ENCODE results near the gene LAMTOR5. TPM values are rescaled to one million over a fixed set of nuclear protein-coding genes. Genes with fewer than 3 reads are reported as not detected.

Gene LAMTOR5
- total RNA-seq, 4 donors from 2014 or later, result 94.4 to 130 (median 116) TPM

- TF ChIP-seq CTCF (IDR thresholded peaks at IDR 0.05), result no peak
- DNase-seq (ENCODE audit: low spot score) (no peak), ATAC-seq (ENCODE audit: low FRiP score) (no peak)
Observed at GRCh38 chr1:110436635-110437034, 29.1 kb upstream of the LAMTOR5 start.

- no peak for ATAC-seq (ENCODE audit: low FRiP score)
- no peak for TF ChIP-seq CTCF (IDR thresholded peaks at IDR 0.05)
- no peak for DNase-seq (ENCODE audit: low spot score)
Observed at GRCh38 chr1:110434946-110435345, 27.5 kb upstream of the LAMTOR5 start.

- no peak for DNase-seq (ENCODE audit: low spot score)
- peak; percentile 87 for ATAC-seq (ENCODE audit: low FRiP score)
- TF ChIP-seq CTCF (IDR thresholded peaks at IDR 0.05), result no peak
Observed at GRCh38 chr1:110433803-110434202, 26.3 kb upstream of the LAMTOR5 start.

GRCh38 chr1:110433213-110433612 lies 25.7 kb upstream of the LAMTOR5 start:
- no peak for TF ChIP-seq CTCF (IDR thresholded peaks at IDR 0.05)
- no peak for ATAC-seq (ENCODE audit: low FRiP score)
- no peak for DNase-seq (ENCODE audit: low spot score)

- ATAC-seq (ENCODE audit: low FRiP score) (no peak), DNase-seq (ENCODE audit: low spot score) (no peak)
- no peak for TF ChIP-seq CTCF (IDR thresholded peaks at IDR 0.05)
Observed at GRCh38 chr1:110430901-110431300, 23.4 kb upstream of the LAMTOR5 start.

- DNase-seq (ENCODE audit: low spot score), result no peak
- no peak for ATAC-seq (ENCODE audit: low FRiP score)
- TF ChIP-seq CTCF (IDR thresholded peaks at IDR 0.05), result no peak
Observed at GRCh38 chr1:110430366-110430765, 22.9 kb upstream of the LAMTOR5 start.

GRCh38 chr1:110428946-110429345 lies 21.5 kb upstream of the LAMTOR5 start:
- DNase-seq (ENCODE audit: low spot score), result no peak
- no peak for TF ChIP-seq CTCF (IDR thresholded peaks at IDR 0.05)
- ATAC-seq (ENCODE audit: low FRiP score), result no peak

All from omental fat pad (tissue), 4 donors.